NCI-H345 (cell line): ENCODE measurements around the gene CYB561D2.
A peak's percentile ranks its signal among the peaks of the same experiment; 100 is the strongest.

Source experiments
- DNase-seq: peaks from one replicate; lab custom pipeline; 2025; lab: John Stamatoyannopoulos, UW

CYB561D2 gene

GRCh38 chr3:50341996-50342650 is 8.5 kb upstream of the CYB561D2 start:
- no peak for DNase-seq

DNA sequence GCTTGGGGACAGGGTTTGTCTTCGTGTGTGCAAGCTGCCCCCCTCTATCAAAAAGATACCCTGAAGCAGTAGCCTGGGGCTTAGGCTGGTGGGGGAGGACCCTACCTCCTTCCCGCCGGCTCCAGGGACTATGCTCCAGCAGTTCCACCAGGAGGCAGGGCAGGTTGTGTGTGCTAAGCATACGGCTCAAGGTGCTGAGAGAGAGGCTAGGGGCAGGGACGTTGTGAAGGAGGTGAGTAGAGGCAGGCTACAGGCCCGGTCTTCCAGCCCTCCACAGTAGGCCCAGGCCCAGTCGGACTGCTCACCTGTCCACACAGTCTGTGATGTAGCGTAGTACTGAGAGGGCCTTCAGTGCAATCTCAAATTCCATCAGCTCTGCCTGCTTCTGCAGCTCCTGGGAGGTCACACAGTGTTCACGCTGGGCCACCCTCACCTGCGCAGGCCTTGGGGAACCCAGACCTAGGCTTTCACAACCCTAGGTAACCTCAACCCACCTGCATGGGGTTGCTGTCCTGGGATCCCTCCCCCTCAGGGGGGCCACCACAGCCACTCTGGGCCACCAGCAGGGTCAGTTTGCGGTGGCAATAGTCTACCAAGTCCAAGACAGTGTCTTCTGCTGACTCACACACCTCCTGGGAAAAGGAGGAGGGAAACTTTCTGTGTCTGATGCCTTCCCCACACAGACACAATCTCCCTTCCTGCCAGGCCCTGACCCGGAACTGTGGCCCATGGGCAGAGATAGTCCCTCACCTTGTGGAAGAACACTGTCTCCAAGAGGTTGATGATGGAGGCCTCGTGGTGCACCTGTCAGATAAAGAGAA is 7.6 kb upstream of the CYB561D2 start:
- DNase-seq: no peak

DNA sequence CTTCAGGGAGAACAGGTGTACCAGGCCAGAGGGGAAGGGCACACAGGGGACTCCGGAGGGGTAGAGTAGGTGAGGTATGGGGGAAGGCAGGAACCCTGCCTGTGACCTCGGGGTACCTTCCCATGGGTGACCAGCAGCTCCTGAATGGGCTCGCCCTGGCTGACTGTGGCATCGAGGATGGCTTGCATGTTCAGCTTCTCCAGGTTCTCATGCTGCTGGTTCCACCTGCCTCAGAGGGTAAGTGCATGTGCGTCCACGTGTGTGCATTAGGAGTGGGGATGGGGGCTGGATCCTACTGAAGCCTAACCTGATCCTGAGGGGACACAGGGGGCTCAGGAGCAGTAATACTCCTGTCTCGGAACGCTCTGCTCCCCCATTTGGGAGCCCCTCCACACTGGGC is 5.7 kb upstream of the CYB561D2 start:
- DNase-seq: no peak

DNA sequence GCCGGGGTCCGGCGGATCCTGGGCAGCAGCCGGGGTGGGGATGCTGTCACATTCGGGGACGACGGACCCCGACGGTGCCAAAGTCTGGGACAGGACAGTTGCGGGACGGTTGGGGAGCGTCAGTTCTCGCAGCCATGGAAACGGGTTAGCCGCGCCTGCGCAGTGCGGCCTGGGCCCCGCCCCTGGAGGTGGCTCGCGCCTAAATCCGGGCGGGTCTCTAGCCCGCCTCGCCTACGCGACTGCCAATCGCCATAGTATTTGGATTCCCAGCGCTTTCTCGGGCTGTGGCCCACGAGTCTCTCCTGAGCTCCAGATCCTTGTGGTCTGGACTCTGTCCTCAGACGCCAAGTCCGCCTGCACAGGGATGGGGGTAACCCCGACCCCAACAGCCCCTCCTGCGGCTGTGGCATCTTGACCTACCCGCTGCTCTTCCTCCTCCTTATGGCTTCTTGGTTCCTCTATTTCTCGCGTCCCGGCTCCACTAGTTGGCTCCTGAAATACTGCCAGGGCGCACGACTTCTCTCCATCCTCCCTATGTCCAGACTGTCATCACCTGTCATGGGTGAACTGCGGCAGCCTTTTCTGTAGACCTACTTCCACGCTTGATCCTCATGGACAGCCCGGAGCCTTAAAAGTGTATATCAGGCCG is 5.0 kb upstream of the CYB561D2 start, which contains the start of gene ZMYND10:
Gene ZMYND10, minus strand, starts transcription at position 147 of the 649 bp plus-strand sequence. CDS start 153 bp downstream, outside the sequence.
- DNase-seq: peak; percentile 66

DNA sequence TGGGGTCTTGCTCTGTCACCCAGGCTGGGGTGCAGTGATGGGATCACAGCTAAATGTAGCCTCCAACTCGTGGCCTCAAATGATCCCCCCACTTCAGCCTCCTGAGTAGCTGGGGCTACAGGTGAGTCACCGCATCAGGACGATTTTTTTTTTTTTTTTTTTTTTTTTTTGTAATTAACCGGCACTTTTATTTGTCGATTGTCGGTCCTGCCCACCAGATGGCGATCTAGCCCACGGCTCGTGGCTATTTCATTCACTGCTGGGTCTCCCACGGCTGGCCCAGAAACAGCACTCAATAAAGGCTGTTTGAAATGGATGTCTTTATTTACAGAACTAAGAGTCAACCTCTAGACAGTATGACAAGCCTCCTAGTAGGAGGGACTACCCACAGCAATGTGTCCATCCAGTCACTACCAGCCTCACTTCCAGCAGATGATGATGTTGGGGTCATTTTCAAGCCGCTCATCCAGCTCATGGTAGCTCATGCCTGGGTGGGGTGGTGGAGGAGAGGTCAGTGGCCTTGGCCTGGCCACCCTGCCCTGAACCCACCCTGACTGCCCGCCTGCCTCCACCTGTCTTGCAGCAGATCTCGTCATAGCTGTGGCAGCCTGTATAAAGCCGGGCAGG is 3.4 kb upstream of the CYB561D2 start:
- peak; percentile 50 for DNase-seq

DNA sequence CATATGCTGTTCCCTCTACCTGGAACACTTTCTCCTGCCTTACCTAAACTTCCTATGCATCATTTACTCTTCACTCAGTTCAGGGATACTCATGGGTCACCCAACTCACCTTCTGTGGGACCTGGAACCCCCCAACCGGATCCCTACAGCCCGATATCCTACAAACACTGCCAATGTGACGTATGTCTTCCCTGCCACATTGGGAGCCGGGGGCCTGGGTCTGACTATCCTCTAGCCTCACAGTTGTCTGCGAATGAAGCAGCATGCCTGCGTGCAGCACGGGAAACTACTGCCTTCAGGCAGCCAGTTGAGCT is 492 bp upstream of the CYB561D2 start:
- no peak for DNase-seq

- DNase-seq: peak; percentile 23
These were observed 648 bp downstream of the CYB561D2 start for GRCh38 chr3:50351323-50351697.

DNA sequence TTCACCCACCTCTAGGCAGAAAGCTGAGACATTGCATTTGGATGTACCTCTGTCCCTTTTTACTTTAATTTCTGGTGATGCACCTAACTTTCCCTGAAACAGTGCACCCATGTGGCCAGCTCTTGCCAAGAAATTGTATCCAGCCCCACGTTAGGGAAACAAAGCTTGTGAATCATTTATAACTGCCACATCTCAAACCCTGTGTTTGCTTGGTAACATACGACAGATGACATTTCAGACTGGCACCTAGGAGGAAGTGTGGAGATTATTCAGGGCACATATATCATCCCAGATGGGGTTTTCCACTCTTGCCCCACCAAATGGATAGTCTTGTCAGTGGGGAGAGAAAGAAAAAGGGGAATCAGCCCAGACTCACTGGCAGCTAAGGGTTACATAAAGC is 2.1 kb downstream of the CYB561D2 start:
- DNase-seq: no peak

GRCh38 chr3:50353245-50354004 is 2.8 kb downstream of the CYB561D2 start:
- no peak for DNase-seq

DNA sequence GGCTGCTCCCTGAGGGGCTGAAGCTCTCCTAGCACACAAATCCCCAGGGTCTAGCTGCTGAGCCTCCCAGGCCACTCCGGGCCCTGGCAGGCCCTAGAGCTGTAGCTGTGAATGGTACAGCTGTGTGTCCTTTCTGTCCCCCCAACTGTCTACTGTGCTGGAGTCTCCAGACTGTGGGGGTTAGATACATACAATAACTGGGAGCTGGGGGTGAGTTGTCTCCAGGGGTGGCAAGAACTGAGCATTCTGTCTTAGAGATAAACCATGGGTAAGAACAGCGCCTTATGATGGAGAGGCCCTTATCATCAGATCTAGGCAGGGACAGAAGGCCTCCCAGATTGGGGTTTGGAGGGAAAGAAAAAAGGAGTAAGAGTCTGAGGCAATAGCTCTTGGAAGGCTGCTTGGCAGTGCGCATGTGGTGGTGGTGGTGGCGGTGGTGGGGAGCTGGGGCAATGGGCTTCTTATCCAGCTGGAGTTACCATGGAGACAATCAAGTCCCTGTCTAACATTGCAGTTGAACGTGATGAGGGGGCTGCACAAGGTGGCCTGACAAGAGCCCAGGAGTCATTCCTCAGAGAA is 3.6 kb downstream of the CYB561D2 start:
- no peak for DNase-seq

GRCh38 chr3:50354850-50355249 is 4.2 kb downstream of the CYB561D2 start:
- no peak for DNase-seq

DNA sequence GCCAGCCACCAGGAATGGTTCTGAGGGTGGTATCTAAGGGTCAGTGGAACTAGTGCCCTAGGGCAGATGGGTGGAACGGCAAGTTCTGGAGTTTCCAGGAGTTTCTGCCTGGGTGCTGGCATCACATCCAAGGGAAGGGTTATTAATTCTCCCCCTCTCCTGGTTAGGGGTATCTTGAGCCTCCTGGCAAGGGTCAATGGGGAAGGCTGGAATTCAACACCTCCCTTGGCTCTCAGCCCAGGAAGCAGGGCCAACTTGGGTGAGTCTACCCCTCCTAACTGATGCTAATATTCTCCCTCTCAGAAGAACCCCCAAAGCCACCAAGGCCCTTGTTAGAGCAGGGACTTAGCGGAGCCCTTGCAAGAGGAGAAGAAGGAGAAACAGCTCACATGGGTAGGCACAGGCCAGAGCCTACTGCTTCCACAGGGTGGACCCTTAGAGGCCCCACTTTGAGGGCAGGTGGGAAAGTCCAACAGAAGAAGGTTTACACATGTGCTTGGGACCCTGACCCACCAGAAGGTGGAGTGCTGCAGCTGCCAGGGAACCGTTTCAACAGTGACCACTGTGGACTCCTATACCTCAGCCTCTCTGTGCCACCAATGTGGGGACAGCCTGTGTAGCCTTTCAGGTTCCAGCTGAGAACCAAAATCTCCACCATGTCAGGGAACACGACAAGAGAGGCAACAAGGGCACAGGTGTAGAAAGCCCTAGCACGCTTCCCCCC is 5.3 kb downstream of the CYB561D2 start:
- DNase-seq: no peak

DNA sequence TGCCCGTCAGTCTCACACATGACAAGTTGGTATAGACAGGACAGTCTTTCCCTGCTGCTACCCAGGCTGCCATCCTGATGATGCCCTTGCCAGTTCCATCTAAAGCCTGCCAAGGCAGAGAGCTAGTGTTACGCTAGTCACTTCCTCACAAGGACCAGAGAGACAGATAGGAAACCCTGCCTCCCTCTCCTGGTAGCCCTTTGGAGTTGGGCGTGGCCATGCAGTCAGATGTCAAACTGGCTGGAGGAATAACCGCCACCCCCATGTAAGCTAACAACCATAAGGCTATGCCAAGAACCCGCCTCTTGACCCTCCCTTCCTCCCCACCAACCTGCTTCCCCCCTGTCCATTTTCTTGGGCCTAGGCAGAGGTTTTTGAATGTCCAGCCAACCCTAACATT is 5.9 kb downstream of the CYB561D2 start:
- no peak for DNase-seq

GRCh38 chr3:50357481-50357880 is 6.8 kb downstream of the CYB561D2 start:
- no peak for DNase-seq

DNA sequence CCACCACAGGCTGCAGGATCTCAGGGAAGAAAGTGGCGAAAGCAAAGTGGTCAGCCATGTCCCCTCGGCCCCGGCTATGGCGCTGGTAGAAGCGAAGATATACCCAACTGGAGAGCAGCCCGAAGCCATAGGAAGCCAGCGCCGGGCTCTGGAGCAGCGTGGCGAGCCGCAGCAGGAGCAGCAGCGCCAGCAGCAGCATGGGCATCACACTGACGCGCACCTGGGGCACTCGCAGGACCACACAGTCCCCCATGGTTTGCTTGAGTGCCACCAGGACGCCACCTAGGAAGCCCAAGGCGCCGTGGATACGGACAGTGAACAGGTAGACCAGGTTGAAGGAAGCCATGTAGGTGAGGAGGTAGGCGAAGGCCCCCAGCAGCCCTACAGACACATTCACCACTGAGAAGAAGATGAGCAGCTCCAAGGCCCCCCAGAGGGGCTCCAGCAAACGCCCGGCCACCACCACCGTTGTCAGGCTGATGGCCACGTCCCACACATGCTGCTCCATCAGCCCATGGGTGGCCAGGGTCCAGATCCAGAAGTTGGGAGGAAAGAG is 7.8 kb downstream of the CYB561D2 start:
- no peak for DNase-seq

DNA sequence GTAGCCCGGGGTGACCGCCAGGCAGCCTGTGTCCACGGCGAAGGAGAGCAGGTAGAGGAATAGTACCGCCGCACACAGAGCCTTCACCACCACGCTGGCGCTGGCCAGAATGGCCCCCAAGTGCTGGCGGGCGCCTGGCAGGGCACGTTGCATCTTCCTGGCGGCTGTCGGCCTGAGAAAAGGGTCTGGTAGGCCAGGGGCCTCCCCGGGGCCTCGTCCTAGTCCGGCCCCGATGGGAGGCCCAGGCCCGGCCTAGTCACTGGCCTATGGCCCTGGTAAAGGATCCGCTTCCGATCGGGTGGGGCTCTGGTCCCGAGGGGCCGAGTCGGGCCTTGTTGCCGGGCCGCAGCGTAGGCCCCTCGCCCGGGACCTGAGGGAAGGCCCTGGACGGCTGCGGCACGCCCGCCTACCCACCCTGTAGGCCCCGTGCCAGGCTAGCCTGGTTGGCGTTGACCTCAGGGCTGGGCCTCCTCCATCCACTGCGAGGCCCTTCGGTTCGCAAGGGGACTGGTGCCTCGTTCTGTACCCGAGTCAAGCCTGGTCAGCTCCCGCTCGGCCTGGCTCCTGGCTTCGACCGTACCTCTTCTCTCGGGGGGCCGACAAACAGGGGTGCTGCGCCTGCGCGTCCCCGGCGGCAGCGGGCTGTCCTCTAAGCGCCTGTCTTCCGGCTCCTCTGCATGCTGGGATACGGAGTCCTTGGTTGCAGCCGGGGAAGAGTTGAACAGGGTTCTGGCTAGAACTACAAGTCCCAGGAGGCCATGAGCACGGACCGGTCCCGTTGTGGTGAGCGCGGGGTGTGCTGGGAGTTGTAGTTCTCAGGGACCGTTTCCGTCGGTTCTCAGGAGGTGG is 8.5 kb downstream of the CYB561D2 start, which contains the start of gene TMEM115:
Gene TMEM115, minus strand, starts transcription at position 611 of the 849 bp plus-strand sequence. Its CDS starts 458 bp downstream, at position 153.
- peak; percentile 95 for DNase-seq

GRCh38 chr3:50359760-50360110 is 9.1 kb downstream of the CYB561D2 start:
- DNase-seq: no peak

DNA sequence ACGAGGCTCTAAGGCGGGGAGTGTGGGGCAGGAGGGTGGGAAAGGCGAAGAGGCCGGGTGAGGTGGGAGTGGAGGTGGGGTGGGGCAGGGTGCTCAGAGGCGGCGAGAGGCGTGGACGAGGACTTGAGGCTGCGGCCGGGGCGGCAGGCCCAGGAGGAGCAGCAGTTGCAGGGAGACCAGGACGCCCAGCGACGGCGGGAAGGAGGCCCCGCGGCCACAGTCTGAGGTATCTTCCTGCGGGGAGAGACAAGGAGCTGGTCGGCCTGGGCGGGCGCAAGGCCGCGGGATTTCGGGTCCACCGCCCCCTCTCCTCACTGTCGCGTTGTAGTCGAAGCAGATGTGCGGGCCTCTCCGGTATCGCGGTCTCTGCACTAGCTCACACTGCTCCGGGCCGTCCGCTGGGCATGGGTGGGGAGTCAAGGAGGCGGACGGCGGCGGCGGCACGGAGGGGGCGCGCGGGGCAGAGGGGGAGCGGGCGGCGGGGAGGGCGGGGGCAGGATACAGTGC is 14.0 kb downstream of the CYB561D2 start:
- DNase-seq: no peak

- DNase-seq: peak; percentile 85
These were observed 14.6 kb downstream of the CYB561D2 start for GRCh38 chr3:50365080-50365841.
